ENCODE measurements around the gene IRF9. TPM values are rescaled to one million over a fixed set of nuclear protein-coding genes. Genes with fewer than 3 reads are reported as not detected.

Gene IRF9
- total and polyA plus RNA-seq, 2 of the 13 experiments (the other 11 are each of a cell fraction or from before 2014, with no cell fraction given), result 14.9 to 49.7 TPM

DNA sequence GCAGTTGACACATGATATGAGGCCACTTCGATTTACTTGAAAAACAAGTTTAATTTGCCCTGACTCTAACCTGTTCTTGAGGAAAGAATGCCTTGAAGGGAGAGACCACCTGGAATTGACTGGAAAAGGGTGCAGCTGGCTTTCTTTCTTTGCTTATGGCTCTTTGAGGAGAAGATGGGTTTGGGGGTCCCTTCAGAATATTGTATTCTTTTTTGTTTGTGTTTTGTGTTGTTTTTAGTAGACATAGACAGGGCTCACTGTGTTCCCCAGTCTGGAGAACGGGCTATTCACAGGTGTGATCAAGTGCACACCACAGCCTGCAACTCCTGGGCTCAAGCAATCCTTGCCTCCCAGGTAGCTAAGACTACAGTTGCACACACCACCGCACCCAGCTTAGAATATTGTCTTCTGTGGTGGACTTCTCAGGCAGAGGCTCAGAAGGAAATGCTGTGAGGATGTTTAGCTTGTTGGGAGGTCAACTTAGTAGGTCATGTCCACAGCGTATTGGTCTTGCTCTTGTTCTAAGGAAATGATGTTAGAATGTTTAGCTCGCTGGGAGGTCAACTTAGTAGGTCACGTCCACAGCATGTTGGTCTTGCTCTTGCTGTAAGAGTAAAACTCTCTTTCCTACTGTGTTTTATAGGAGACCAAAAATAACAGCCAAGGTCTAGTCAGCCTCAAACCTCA lies 44.8 kb upstream of the IRF9 start (continued):
- TF ChIP-seq, protein P1, sequence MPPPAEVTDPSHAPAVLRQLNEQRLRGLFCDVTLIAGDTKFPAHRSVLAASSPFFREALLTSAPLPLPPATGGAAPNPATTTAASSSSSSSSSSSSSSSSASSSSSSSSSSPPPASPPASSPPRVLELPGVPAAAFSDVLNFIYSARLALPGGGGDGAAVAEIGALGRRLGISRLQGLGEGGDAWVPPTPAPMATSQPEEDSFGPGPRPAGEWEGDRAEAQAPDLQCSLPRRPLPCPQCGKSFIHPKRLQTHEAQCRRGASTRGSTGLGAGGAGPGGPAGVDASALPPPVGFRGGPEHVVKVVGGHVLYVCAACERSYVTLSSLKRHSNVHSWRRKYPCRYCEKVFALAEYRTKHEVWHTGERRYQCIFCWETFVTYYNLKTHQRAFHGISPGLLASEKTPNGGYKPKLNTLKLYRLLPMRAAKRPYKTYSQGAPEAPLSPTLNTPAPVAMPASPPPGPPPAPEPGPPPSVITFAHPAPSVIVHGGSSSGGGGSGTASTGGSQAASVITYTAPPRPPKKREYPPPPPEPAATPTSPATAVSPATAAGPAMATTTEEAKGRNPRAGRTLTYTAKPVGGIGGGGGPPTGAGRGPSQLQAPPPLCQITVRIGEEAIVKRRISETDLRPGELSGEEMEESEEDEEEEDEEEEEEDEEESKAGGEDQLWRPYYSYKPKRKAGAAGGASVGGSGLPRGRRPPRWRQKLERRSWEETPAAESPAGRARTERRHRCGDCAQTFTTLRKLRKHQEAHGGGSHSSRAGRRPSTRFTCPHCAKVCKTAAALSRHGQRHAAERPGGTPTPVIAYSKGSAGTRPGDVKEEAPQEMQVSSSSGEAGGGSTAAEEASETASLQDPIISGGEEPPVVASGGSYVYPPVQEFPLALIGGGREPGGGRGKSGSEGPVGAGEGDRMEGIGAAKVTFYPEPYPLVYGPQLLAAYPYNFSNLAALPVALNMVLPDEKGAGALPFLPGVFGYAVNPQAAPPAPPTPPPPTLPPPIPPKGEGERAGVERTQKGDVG (CRISPR knock-in tag; IDR thresholded peaks at IDR 0.05; ENCODE audit: borderline replicate concordance), result no peak
- TF ChIP-seq KAT8 (CRISPR knock-in tag; IDR thresholded peaks at IDR 0.05) (no peak), NPAS2 (CRISPR knock-in tag; IDR thresholded peaks at IDR 0.05; ENCODE audit: borderline replicate concordance) (no peak), AKAP8 (CRISPR knock-in tag; IDR thresholded peaks at IDR 0.05) (no peak), ZNF33A (CRISPR knock-in tag; IDR thresholded peaks at IDR 0.05; ENCODE audit: borderline replicate concordance) (no peak), MIER2 (CRISPR knock-in tag; IDR thresholded peaks at IDR 0.05) (no peak), ERF (CRISPR knock-in tag; IDR thresholded peaks at IDR 0.05) (no peak), ZNF17 (CRISPR knock-in tag; IDR thresholded peaks at IDR 0.05) (no peak), ZSCAN29 (CRISPR knock-in tag; conservative IDR thresholded peaks at IDR 0.05) (no peak), KLF9 (CRISPR knock-in tag; IDR thresholded peaks at IDR 0.05; ENCODE audit: low read depth) (no peak), ZNF557 (CRISPR knock-in tag; IDR thresholded peaks at IDR 0.05) (no peak), ZNF101 (CRISPR knock-in tag; IDR thresholded peaks at IDR 0.05; ENCODE audit: borderline replicate concordance, low read depth) (no peak), PITX1 (CRISPR knock-in tag; IDR thresholded peaks at IDR 0.05) (no peak)
- TF ChIP-seq, protein P2, sequence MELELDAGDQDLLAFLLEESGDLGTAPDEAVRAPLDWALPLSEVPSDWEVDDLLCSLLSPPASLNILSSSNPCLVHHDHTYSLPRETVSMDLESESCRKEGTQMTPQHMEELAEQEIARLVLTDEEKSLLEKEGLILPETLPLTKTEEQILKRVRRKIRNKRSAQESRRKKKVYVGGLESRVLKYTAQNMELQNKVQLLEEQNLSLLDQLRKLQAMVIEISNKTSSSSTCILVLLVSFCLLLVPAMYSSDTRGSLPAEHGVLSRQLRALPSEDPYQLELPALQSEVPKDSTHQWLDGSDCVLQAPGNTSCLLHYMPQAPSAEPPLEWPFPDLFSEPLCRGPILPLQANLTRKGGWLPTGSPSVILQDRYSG (CRISPR knock-in tag; IDR thresholded peaks at IDR 0.05), result no peak
- TF ChIP-seq, protein P3, sequence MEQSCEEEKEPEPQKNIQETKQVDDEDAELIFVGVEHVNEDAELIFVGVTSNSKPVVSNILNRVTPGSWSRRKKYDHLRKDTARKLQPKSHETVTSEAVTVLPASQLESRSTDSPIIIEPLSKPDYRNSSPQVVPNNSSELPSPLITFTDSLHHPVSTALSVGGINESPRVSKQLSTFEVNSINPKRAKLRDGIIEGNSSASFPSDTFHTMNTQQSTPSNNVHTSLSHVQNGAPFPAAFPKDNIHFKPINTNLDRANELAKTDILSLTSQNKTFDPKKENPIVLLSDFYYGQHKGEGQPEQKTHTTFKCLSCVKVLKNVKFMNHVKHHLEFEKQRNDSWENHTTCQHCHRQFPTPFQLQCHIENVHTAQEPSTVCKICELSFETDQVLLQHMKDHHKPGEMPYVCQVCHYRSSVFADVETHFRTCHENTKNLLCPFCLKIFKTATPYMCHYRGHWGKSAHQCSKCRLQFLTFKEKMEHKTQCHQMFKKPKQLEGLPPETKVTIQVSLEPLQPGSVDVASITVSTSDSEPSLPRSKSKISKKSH (CRISPR knock-in tag; IDR thresholded peaks at IDR 0.05; ENCODE audit: borderline replicate concordance), result no peak
- TF ChIP-seq, protein P4, sequence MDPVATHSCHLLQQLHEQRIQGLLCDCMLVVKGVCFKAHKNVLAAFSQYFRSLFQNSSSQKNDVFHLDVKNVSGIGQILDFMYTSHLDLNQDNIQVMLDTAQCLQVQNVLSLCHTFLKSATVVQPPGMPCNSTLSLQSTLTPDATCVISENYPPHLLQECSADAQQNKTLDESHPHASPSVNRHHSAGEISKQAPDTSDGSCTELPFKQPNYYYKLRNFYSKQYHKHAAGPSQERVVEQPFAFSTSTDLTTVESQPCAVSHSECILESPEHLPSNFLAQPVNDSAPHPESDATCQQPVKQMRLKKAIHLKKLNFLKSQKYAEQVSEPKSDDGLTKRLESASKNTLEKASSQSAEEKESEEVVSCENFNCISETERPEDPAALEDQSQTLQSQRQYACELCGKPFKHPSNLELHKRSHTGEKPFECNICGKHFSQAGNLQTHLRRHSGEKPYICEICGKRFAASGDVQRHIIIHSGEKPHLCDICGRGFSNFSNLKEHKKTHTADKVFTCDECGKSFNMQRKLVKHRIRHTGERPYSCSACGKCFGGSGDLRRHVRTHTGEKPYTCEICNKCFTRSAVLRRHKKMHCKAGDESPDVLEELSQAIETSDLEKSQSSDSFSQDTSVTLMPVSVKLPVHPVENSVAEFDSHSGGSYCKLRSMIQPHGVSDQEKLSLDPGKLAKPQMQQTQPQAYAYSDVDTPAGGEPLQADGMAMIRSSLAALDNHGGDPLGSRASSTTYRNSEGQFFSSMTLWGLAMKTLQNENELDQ (CRISPR knock-in tag; IDR thresholded peaks at IDR 0.05; ENCODE audit: borderline replicate concordance), result no peak
- TF ChIP-seq, protein P5, sequence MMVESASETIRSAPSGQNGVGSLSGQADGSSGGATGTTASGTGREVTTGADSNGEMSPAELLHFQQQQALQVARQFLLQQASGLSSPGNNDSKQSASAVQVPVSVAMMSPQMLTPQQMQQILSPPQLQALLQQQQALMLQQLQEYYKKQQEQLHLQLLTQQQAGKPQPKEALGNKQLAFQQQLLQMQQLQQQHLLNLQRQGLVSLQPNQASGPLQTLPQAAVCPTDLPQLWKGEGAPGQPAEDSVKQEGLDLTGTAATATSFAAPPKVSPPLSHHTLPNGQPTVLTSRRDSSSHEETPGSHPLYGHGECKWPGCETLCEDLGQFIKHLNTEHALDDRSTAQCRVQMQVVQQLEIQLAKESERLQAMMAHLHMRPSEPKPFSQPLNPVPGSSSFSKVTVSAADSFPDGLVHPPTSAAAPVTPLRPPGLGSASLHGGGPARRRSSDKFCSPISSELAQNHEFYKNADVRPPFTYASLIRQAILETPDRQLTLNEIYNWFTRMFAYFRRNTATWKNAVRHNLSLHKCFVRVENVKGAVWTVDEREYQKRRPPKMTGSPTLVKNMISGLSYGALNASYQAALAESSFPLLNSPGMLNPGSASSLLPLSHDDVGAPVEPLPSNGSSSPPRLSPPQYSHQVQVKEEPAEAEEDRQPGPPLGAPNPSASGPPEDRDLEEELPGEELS (CRISPR knock-in tag; IDR thresholded peaks at IDR 0.05), result no peak
- TF ChIP-seq, protein P6, sequence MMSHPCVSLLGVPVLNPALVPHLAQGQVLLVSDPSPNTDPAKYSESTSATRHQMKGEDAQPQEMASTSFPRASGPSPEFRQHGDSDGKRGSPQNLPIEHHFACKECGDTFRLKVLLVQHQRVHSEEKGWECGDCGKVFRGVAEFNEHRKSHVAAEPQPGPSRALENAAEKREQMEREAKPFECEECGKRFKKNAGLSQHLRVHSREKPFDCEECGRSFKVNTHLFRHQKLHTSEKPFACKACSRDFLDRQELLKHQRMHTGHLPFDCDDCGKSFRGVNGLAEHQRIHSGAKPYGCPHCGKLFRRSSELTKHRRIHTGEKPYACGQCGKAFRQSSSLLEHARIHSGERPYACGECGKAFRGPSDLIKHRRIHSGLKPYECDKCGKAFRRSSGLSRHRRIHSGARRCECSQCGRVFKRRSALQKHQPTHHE (CRISPR knock-in tag; IDR thresholded peaks at IDR 0.05; ENCODE audit: borderline replicate concordance), result no peak

Data from HepG2 (cell line).